Kasumi-1 (cell line): ENCODE results near the gene FGF12.

Experiments
- DNase-seq, 2 experiments: peaks; one replicate each; lab custom pipeline; 2025; lab: John Stamatoyannopoulos, UW

Gene FGF12

DNA sequence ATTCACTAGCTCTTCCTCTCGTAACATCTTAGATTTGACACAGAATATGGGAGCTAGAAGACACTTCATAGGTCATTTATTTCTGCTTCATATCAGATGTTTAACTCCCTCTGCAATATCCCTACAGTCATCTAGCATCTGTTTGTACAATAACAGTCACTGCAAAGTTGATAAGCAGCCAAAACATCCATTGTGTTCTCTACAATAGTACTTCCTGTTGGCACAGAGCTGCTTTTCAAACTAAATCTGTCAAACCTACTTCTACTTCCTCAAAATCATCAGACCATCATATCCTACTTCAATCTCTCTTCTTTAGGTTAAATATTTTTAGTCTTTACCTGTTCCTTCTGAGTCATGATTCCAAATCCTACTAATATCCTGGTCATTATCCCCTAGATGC is 233.2 kb downstream of the FGF12 start:
- peak; percentile 60 to 68 for DNase-seq

DNA sequence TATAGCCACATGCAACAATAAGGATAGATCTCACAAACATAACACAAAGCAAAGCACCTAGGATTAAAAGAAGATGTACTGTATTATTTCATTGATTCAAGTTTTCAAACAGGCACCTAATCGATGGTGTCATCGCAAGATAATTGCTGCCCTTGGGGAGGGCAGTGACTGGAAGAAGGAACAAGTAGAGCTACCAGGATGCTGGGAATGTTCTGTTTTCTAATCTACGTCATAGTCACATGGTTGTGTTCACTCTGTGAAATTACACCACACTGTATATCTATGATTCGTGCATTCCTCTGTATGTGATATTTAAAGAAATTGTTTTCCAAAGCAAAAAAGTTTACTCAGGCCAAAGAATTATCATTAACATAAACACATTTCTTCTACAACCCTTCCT is 236.6 kb downstream of the FGF12 start:
- DNase-seq: no peak

DNA sequence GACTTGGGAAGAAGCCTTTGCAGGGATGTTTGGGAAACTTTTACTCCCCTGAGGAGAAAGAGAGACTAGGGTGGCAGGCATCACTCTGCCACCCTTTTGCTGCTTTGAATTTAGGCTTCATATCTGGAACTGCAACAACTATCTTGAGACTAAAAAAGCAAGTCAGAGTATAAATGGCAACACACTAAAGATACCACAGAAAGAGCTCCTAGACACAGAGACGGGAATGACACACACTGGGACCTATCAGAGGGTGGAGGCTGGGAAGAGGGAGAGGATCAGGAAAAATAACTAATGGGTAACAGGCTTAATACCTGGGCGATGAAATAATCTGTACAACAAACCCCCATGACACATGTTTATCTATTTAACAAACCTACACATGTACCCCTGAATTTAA is 237.8 kb downstream of the FGF12 start:
- DNase-seq: no peak

DNA sequence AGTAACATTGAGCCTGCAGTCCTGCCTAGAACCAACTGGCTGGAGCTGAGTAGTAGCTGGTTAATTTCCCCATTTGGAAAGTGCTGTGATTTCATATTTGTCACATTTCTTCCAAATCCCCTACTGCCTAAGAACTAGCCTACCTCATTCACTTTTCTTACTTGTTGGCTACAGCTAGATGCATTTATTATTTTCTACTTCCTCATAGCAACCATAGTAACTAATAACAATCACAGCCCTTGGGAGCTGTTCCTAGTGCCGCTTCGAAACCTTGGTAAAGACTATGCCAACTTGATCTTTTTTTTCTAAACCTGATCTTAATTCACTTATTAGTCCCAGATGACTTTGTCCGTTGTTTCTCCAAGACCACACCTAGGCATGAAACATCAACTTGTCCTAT is 240.3 kb downstream of the FGF12 start:
- DNase-seq: no peak

DNA sequence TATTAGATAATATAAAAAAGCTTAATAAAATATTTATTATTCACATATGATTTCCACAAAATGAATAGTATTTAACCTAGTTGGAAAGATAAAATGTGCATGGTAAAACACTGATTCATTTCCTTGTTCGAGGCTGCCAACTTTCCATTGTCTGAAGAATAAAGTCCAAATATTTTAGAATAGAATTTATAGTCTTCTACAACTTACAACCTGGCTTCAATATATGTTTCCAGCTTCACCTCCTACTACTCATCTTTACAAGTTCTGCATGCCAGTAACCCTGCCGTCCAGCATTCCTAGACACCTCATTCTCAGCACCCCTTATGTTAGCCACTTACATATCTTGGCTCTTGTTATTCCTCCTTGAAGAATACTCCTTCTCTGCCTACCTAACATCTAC is 244.5 kb downstream of the FGF12 start:
- no peak for DNase-seq

DNA sequence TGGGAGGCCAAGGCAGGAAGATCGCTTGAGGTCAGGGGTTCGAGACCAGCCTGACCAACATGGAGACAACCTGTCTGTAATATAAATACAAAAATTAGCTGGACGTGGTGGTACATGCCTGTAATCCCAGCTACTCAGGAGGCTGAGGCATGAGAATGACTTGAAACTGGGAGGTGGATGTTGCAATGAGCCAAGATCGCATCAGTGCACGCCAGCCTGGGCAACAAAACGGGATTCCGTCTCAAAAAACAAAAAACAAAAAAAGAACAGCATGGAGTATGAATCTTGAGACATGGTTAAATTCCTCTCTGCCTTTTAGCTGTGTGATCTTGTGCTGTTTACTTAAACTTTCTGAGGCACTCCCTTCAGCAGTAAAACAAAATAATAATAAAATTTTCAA is 244.9 kb downstream of the FGF12 start:
- no peak for DNase-seq

DNA sequence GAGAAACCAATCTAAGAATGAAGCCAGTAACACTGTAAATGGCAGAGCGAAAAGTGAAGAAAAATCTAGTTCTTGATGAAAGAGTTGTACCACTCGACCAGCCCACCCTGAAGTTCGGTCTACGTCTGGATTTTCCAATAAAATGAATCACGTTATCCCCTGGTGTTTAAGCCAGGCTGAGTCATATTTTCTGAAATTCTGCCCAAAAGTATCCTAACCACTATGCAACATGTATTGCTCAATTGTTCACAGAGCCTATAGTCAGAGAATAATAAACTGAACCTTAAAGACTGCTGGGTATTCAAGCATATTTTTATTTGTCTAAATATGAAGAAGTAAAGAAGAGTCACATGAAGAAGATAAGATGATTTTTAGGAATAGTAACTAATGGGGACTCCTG is 245.7 kb downstream of the FGF12 start:
- no peak for DNase-seq

DNA sequence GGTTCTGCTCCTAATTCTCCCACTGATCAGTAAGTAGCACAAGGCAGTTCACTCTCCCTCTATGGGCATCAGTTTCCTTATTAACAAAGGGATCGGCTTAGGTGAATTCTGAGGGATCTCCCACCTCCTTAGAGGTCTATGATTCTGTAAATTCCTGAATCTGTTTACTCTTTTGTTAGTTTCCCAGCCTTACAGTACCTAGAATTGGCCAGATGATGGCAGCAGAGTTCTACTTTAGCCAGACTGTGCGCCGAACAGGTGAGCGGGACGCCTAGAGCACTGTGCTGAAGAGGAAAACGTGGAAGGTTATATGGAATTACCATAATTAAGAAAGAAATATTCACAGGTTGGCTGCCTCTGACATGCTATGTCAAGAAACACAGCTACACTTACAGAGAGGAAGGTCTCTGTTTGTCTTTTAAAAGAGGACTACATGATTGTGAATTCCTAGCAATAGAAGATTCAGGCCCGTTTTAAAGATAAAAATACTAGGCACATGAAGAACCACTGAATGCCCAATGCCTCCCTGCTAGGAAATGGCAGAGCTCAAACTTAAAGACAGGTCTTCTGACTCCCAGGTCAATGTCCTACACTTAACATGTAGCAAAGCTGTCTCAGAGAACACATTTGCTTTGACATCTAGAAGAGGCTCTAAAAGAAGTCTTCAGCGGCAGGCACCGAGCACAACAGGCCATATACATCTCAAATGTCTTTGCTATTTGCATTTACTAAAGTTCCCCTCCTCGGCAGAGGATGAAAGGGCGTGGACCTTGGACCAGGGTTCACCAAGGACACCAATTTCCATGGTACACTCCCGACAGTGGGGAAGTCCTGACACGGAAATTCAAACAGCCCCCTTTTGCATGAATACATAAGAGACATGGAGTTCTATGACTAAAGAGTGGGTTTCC is 259.9 kb downstream of the FGF12 start:
- DNase-seq: peak; percentile 31 to 49

DNA sequence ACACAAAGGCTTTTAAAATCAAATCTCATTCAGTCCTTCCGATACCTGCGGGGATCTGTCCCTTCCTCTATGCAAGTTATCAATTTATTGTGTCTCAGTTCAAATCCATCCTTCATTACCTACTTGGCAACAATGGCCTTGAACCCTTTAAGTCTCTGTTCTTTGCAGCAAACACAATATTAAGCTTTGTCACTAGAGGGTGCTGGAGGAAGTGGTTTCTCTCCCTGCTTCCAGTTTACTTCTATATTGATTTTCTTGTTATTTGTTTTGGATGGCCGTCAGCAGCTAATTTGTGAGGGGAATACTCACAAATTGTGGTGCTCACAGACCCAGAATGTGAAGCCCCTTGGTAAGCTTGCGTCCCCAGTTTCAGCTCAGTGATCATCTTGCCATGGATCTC is 278.3 kb downstream of the FGF12 start:
- DNase-seq: peak; percentile 33 to 46

DNA sequence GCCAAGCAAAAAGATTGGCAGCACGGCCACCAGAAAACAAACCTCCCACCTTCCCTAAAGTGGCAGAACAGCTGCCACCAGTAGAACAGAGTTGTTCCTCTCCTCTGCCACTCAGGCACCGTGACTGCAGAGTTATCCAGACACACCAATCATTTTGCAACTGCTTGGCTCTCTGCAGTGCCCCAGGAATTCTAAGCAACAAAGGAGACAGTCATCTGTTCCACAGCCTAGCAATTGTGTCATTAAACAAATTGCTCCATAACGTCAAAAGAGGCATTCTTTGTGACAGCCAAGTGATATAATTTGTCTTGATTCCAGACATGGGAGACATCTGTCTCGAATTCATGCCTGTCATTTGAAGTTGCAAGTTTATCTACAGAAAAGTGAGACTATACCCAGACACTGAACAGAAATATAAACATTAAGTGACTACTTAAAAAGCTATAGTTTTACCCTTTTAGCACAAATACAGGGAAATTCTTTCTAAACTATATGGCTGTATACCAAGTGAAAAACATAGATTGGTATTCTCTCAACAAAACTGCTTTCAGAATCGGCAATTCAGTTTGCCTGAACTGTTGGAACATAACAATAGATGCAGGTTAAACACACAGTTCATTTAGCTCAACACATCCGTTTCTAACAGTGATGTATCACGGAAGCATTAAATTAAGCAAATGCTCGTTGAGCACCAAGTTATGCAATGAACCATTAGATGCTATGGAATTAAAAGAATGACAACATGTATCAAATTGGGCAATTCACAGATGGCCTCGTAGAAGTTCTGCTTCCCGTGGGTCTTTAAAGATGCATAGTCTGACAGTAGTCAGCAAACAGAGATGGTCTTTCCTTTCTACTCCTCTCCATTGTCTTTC is 281.3 kb downstream of the FGF12 start:
- DNase-seq: no peak

DNA sequence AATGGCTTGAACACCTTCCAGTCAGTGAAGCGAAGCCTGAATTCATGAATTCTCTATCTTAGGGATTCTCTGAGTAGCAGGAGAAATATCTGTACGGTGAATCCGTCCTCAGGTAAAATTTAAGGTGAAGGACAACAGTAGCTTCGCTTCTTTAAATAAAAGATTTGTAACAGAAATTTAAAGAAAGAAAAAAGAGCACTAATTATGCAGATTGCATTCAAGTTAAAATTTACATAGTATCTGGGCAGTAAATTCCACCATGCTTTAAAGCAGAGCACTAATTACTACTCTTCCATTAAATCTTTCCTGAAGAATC is 282.6 kb downstream of the FGF12 start:
- DNase-seq: no peak

DNA sequence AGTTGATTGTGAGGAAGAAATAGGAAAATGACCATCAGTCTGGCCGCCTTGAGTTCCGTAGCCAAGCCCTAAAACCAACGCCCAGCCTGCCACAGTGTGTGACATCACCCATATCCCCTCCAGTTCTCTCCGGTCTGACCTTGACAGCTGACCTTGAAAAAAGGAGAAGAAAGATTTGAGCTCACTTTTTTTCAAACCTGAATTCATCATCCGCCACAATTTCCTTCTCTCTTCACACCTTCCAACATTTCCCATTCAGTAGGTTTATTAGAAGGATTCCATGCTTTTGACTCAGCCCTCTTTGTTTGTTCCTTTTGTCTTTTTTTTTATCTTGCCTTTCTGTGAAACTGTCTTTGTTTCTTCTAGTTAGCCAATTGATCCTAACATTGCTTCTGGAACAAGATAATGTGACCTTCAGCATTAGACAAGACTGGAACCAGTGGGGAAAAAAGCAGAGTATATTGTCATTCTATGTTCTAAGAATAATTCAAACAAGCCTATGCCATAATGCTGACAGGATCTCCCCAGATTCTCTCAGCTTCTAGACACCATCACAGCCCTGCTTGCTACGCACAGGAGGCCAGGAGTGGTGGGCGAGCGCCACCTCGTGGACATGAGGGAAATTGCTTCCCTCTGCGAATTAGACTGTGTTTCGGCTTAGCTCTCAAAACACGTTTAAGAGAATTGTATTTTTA is 283.1 kb downstream of the FGF12 start:
- peak; percentile 63 to 69 for DNase-seq

DNA sequence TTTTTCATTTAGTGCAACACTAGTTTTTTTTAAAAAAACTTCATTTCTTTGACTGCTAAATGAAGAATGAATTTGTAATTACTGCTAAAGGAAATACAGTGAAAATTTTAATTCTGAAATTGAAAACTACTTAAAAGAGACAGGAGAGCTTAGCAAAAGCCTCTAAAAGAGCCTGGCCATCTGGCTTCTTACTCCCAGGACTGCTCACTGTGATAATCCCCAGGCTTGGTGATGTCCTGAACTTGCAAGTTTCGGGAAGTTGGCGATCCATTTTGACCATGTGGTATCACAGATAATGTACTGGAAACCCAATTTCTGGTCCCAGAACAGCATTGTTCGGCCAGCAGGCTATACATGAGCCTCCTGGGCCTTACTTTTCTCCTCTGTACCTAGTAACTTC is 292.1 kb downstream of the FGF12 start:
- no peak for DNase-seq

DNA sequence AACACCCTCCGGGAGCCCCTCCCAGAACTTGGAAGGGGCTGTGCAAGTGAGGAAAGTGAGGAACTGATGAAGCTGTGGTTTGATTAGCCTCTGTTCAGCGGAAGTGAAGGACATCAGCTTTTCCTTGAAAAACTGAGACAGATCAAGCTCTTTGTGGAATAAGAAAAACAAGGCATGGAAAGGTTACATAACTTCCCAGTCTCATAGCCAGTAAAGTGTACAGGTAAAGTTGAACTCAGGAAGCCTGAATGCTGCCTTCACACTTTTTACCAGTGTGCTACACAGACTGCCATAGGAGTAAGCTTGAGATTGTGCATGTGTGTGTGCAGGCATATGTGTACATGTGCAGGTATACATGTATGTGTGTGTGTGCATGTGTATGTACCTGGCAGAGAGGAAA is 293.2 kb downstream of the FGF12 start:
- DNase-seq: no peak

DNA sequence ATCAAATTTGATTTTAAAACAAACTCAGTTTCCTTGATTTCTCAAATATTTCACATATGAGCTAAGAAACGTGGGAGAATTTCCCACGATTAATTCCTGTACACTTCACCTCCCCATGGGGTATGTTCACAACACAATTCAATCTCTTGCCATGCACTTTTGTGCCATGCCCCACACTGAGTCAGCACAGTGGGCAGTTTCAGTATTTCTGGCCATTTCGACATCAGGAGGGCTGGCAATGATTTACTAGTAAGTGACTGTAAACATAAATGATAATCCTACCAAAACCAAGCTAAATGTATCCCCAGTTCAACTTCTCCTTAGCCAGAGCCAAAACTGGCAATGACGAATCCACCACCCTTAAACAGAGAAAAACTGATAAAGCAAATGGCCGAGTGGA is 293.6 kb downstream of the FGF12 start:
- DNase-seq: no peak

DNA sequence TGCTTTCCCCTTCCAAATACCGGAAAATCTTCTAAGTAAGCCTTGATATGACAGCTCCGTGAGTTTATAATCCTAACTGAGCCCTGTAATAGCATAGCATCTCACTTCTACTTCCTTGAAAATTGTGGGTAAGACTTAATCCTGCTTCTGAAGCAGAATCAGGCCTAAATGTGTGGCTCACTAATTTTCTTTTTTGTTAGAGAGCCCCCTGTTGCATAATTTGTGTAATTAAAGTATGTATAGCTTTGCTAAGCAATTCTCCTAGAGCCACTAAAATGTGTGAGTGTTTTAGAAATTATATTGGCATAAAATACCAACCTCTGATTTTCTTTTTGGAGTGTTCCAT is 304.4 kb downstream of the FGF12 start:
- peak; percentile 38 to 60 for DNase-seq

DNA sequence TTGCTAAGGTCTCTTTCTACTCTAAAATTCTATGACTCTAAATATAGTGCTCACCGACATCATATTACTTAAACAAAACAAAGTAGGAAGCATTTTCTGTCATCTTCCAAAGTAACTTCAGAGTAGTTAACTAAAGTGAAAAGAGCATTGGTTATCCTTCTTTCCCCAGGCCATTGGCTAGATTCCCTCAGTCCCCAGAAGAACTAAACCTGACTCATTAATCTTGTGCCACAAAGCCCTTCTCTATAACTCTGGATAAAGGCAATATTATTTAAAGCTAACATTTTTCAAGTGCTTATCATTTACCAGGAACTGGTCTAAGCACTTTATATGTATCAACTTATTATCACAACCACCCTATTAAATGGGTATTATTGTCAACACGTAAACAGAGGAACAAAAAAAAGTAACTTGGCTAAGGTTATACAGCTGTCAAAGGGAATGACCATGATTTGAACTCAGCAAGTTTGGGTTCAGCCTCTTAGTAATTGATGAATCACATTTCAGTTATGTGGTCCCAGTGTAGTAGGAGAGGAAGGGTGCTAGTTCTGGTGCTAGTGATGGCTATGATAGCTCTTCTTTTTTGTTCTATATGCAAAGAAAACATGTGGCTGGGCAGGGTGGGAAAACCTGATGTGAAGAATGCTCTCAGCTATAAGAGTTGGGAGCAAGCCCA is 304.9 kb downstream of the FGF12 start:
- no peak for DNase-seq

DNA sequence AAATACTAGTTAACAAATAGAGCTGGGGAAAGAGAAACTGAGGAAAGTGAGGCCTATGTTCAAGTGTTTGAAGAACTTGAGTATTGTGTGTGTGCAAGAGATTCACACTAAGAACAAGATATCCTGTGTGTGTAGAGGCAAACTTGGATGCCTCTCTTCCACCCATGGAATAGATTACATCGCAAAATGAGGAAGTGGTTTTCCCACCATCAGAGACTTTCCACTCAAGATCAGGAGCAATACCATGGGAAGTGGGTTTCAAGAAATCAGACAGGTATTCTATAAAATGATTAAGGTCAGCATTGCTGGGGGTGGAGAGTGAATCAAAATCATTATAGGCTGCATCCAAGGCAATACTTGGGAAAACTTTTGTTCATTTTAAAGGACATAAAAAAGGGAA is 308.0 kb downstream of the FGF12 start:
- DNase-seq: no peak

DNA sequence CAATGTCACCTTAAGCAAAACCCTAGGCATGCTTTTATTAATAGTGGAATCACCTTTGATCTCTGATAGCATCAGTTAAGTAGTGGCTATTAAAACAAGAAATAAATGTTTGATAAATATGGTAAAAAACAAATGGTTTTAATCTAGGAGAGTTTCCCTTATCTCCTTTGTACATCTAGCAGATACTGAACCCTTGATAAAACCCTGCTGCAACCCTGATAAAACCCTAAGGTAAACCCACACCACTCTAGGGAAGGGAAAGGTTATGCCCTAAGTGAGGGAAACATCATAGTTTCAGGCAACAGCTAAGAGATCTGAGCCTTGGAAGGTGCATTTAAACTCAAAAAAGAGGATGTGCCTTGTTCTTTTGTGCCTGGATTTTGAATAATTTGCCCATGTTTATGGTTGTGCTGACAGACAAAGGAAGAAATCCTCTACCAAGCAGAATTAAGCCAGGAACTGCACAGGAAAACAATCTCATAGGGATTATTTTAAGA is 309.7 kb downstream of the FGF12 start:
- DNase-seq: no peak

DNA sequence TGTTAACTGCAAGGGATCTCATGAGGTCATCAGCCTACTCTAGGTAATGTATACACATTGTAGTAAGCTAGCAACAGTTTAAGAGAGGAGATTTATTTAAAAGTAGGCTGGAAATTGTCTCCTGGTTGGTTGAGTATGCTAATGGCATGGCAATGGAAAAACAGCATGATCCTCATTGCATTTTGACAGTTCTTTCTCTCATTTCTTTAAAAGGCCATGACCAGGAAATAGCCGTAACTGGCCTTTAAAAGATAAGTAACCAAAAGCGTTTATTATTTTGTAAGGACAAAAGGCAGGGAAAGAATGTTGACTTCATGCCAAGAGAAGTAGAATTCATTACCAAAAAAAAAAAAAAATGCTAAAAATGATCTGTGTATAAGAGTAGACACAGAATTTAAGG is 310.3 kb downstream of the FGF12 start:
- no peak for DNase-seq

DNA sequence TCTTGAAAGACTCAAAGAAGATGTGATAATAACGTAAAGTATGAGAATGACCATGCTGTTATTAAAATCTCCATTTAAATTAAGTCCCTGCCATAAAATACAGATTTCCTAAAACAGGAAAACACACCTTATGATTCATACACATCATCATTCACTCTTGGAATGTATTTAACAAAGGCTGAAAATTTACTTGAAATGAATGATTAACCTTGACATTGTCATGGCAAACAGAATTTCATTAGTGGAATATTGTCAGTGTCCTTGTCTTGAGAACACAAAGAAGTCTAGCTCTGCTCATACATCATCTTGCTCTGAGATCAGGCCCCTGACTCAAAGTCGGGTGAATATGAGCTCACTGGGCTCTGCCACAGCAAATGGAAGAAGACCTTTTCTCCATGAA is 313.9 kb downstream of the FGF12 start:
- DNase-seq: no peak

DNA sequence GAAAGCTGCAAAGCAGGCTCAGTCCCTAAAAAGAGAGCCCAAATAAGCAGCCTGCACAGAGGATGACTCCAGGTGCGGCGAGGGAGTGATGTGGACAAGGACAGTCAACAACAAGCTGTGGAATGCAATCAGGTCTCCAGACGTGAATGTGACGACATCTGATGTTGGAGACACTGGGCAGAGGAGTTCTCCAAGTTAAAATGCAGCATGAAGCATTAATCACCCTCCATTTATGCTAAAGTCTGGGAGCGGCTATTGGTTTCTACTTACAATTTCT is 316.7 kb downstream of the FGF12 start:
- no peak for DNase-seq
